ENCODE measurements around the gene MIR17HG. TPM values are rescaled to one million over a fixed set of nuclear protein-coding genes. Genes with fewer than 3 reads are reported as not detected.

MIR17HG gene
- total RNA-seq, 1 donor from 2014 or later = 3.1 TPM

- no peak for DNase-seq (ENCODE audit: extremely low spot score, unreplicated experiment)
- no peaks in the 10 kb centered on the region for H3K9me3 Mint-ChIP-seq (ENCODE audit: unreplicated experiment)
- H3K4me1 Mint-ChIP-seq (ENCODE audit: unreplicated experiment) = peaks cover 24% of the 10 kb centered on the region
- no peaks in the 10 kb centered on the region for H3K36me3 Mint-ChIP-seq (ENCODE audit: unreplicated experiment)
- TF ChIP-seq CTCF (IDR thresholded peaks at IDR 0.05) = no peak
- no peak overlapping the region for H3K27ac Mint-ChIP-seq (ENCODE audit: unreplicated experiment)
- peaks cover 16% of the 10 kb centered on the region for H3K27me3 Mint-ChIP-seq (ENCODE audit: unreplicated experiment)
- H3K4me3 Mint-ChIP-seq (ENCODE audit: unreplicated experiment) = peak overlapping the region; percentile 77
Measured at GRCh38 chr13:91400063-91400399, 52.5 kb downstream of the MIR17HG start.

- Mint-ChIP-seq H3K9me3 (ENCODE audit: unreplicated experiment) (no peaks in the 10 kb centered on the region), H3K27me3 (ENCODE audit: unreplicated experiment) (peaks cover 11% of the 10 kb centered on the region), H3K36me3 (ENCODE audit: unreplicated experiment) (no peaks in the 10 kb centered on the region), H3K4me3 (ENCODE audit: unreplicated experiment) (no peak overlapping the region), H3K27ac (ENCODE audit: unreplicated experiment) (no peak overlapping the region), H3K4me1 (ENCODE audit: unreplicated experiment) (peaks cover 24% of the 10 kb centered on the region)
- TF ChIP-seq CTCF (IDR thresholded peaks at IDR 0.05) = no peak
- no peak for DNase-seq (ENCODE audit: extremely low spot score, unreplicated experiment)
Measured at GRCh38 chr13:91400671-91401070, 53.2 kb downstream of the MIR17HG start.

DNA sequence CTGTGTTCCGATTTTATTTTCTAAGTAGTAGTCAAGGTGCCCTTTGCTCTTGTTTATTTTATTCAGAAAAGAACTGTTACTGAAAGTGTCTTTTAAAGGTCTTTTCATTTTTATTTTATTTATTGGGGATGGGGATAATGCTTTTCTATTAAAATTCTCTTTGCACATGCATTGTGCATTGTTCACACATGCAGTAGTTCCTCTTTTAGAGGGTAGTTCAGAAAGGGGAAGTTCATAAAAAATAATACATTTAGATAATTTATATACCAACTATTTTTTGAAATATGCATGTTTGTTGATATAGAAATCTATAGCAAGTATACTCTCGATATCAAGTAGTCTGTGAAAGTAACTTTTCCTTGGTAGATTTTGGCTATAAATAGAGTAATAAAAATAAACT, 54.4 kb downstream of the MIR17HG start:
- H3K36me3 Mint-ChIP-seq (ENCODE audit: unreplicated experiment) = no peaks in the 10 kb centered on the region
- no peak for TF ChIP-seq CTCF (IDR thresholded peaks at IDR 0.05)
- H3K27ac Mint-ChIP-seq (ENCODE audit: unreplicated experiment) = no peak overlapping the region
- peaks cover 24% of the 10 kb centered on the region for H3K4me1 Mint-ChIP-seq (ENCODE audit: unreplicated experiment)
- H3K27me3 Mint-ChIP-seq (ENCODE audit: unreplicated experiment) = peaks cover 8% of the 10 kb centered on the region
- H3K4me3 Mint-ChIP-seq (ENCODE audit: unreplicated experiment) = no peak overlapping the region
- H3K9me3 Mint-ChIP-seq (ENCODE audit: unreplicated experiment) = no peaks in the 10 kb centered on the region
- DNase-seq (ENCODE audit: extremely low spot score, unreplicated experiment) = no peak

Other genes starting within 250 kb of the MIR17HG start
- gene GPC5, start 50.9 kb downstream of the MIR17HG start, total RNA-seq = 12.3 and 12.9 TPM in 2 replicates